ACHN (cell line): ENCODE data around the gene OR5K2.

Source experiments
- DNase-seq: peaks from one replicate; pipeline ENCODE4 v3.0.0-alpha.2; 2015
- in situ Hi-C: cut with HindIII; loops from 2 replicates; pipeline ENCODE4 v1.10.0; 2017; ENCODE audit warnings: low sequenced_read_pairs, low pct_ligation_motif_present, low pct_unique_long_range_greater_than_20kb

OR5K2 gene

GRCh38 chr3:98518816-98519215 lies 21.3 kb downstream of the OR5K2 start:
- DNase-seq: no peak
- in situ Hi-C loops: no loop called here

DNA sequence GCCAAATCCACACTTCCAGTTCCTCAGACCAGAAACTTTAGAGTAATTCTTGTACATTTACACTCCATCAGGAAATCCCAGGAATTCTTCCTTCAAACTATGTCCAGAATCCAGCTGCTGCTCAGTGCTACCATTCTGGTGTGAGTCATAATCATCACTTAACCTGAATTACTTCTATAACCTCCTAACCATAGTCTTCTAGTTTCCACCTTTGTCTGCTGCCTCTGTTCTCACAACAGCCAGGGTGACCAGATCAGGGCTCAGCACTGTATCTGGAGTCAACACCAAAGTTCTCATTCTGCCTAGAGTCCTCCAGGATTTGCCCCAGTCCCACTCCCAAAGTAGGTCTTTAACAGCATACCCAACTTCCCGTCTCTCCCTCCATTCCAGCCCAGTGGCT lies 21.9 kb downstream of the OR5K2 start:
- DNase-seq: no peak
- in situ Hi-C loops: no loop called here

- in situ Hi-C loops: no loop called here
- peak; percentile 75 for DNase-seq
Measured at GRCh38 chr3:98521897-98522543, 24.5 kb downstream of the OR5K2 start.

- in situ Hi-C loops: no loop called here
- peak; percentile 95 for DNase-seq
Measured at GRCh38 chr3:98522544-98523281, 25.2 kb downstream of the OR5K2 start, which contains the start of gene CLDND1. Gene CLDND1, minus strand, starts transcription at chr3:98522902. Its CDS starts 1,478 bp downstream, at chr3:98521424.

- in situ Hi-C loops: no loop called here
- DNase-seq: no peak
Measured at GRCh38 chr3:98525494-98525893, 28.0 kb downstream of the OR5K2 start.

- in situ Hi-C loops: no loop called here
Measured at GRCh38 chr3:98528474-98529346, 31.2 kb downstream of the OR5K2 start.

DNA sequence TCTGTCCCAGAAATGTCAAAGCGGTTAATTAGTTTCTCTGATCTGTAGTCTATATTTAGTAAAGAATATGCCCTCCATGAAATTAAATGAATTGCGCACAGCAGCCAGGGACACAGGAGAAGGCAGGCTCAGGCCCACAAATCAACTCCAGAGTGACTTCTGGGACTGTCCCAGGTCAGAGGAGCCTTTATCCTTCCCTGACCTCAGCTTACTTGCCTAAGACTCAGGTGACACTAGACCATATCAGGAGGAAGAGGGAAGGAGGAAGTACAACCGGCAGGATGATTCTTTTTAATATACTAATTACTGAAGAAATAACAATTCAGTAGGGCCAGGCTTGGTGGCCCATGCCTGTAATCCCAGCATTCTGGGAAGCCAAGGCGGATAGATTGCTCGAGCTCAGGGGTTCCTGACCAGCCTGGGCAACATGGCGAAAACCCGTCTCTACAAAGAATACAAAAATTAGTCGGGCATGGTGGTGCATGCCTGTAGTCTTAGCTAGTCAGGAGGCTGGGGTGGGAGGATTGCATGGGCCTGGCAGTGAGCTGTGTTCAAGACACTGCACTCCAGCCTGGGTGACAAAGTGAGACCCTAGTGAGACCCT lies 32.5 kb downstream of the OR5K2 start:
- in situ Hi-C loops: no loop called here
- no peak for DNase-seq

More at GRCh38 chr3:98528474-98529346, 31.2 kb downstream of the OR5K2 start:
- DNase-seq: no peak

DNA sequence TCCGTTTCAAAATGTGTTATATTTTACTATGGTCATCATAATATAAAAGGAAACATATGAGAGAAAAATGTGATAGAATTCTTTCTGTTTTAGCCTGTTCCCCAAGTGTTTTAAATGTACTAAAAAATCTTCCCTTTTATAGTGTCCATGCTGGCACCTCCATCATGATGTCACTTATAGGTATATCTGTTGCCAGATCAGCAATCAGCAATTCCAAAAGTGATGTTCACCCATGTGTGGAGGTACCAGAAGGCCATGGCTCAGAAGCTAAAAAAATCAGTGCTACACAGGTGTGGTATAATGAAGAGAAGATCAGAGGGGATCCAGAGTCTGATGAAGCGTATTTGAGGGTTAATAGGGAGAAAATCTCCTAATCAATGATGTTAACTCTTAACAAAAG lies 33.2 kb downstream of the OR5K2 start:
- in situ Hi-C loops: no loop called here
- no peak for DNase-seq

DNA sequence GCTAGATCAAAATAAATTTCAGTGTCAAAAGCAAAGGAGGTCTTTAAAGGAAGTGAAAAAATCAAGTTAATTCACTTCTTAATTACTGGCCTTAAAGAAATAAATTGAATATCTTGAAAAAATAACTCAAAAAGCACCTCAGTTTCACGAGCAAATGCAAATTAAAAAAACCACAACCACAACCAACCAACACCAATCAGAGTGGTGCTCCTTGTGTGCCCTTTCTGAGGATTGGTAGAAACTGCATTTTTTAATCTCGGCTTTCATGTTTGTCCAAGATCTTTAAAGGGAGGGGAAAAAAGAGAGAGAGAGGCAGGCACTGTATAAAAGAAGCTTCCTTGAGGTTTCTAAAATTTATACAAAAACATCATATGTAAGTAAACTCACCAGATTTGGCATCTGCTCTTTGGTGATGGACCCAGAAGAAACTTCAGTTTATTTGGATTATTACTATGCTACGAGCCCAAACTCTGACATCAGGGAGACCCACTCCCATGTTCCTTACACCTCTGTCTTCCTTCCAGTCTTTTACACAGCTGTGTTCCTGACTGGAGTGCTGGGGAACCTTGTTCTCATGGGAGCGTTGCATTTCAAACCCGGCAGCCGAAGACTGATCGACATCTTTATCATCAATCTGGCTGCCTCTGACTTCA lies 34.3 kb downstream of the OR5K2 start, which contains the start of gene GPR15:
Gene GPR15, plus strand, starts transcription at position 357 of the 653 bp plus-strand sequence. Its CDS starts 56 bp downstream, at position 413.
- DNase-seq: no peak
- in situ Hi-C loops: no loop called here

- in situ Hi-C loops: no loop called here
- no peak for DNase-seq
Measured at GRCh38 chr3:98532275-98532637, 34.8 kb downstream of the OR5K2 start.

- DNase-seq: no peak
- in situ Hi-C loops: no loop called here
Measured at GRCh38 chr3:98532709-98533571, 35.5 kb downstream of the OR5K2 start.

- in situ Hi-C loops: no loop called here
- no peak for DNase-seq
Measured at GRCh38 chr3:98534168-98534567, 36.7 kb downstream of the OR5K2 start.

GRCh38 chr3:98534734-98535133 lies 37.3 kb downstream of the OR5K2 start:
- no peak for DNase-seq
- in situ Hi-C loops: no loop called here

GRCh38 chr3:98536456-98537017 lies 39.1 kb downstream of the OR5K2 start:
- DNase-seq: peak; percentile 58
- in situ Hi-C loops: no loop called here

GRCh38 chr3:98540346-98540745 lies 42.9 kb downstream of the OR5K2 start:
- no peak for DNase-seq
- in situ Hi-C loops: no loop called here

GRCh38 chr3:98541695-98542094 lies 44.2 kb downstream of the OR5K2 start:
- in situ Hi-C loops: no loop called here
- DNase-seq: no peak

DNA sequence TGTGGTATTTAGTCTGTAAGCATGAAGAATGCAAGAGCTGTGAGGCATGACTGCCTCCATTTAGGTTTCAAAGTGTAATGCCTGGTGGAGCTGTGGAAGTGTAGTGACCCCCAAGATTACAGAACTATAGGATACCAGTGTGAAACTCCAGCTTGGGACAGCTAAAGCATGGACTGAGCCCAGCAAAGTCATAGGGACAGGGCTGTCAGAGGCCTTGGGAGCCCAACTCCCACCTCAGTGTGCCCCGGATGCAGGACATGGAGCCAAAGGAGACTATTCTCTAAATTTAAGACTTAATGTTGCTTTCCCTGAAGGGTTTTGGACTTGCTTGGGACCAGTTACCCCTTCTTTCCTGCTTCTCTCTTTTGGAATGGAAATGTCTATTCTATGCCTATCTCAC lies 45.1 kb downstream of the OR5K2 start:
- no peak for DNase-seq
- in situ Hi-C loops: no loop called here
